Stomach (tissue), 9 donors: ENCODE data around the gene STYXL1. TPM values are rescaled to one million over a fixed set of nuclear protein-coding genes. Genes with fewer than 3 reads are reported as not detected.

Source experiments
- DNase-seq, 2 donors: peaks; one replicate each; pipeline versions ENCODE4 v3.0.0 to v3.0.0-alpha.2; 2013 to 2019
- H3K27ac ChIP-seq, 5 donors: fragments of 200-600 bp in 4 of 5; sonication (generic) in 4 of 5; one replicate each; pipeline ENCODE4 v1.5.1; 2013 to 2019; ENCODE audit warnings: mild to moderate bottlenecking in 1 of 5, moderate library complexity in 1 of 5
- H3K27me3 ChIP-seq, 3 donors: fragments of 200-600 bp; sonication (generic); one replicate each; pipeline ENCODE4 v1.5.1; 2017 to 2019; ENCODE audit warnings: mixed run types in 1 of 3
- H3K36me3 ChIP-seq, 4 donors: fragments of 200-600 bp; sonication (generic); 1 replicate in 3 of 4; 2 replicates in 1 of 4; pipeline ENCODE4 v1.5.1; 2016 to 2019
- H3K4me1 ChIP-seq, 4 donors: fragments of 200-600 bp; sonication (generic); one replicate each; pipeline ENCODE4 v1.5.1; 2016 to 2019
- H3K4me3 ChIP-seq, 4 donors: fragments of 200-600 bp; sonication (generic) in 3 of 4; one replicate each; pipeline ENCODE4 v1.5.1; 2016 to 2019; ENCODE audit warnings: mild to moderate bottlenecking in 1 of 4
- H3K9me3 ChIP-seq, 4 donors: fragments of 200-600 bp; sonication (generic); one replicate each; pipeline ENCODE4 v1.5.1; 2016 to 2019
- EP300 ChIP-seq: sonication (generic); formaldehyde crosslinking; IDR thresholded peaks from one replicate; pipeline ENCODE4 v1.6.1; 2017; ENCODE audit warnings: antibody characterized with exemption
- POLR2A ChIP-seq, 4 donors: fragments of 450-650 bp; IDR thresholded peaks; one replicate each; pipeline ENCODE4 v1.6.1; 2016; ENCODE audit warnings: antibody characterized with exemption in 4 of 4, control low read depth in 2 of 4, mild to moderate bottlenecking in 1 of 4, moderate library complexity in 1 of 4
- POLR2AphosphoS5 ChIP-seq, 3 donors: sonication (generic); formaldehyde crosslinking; IDR thresholded peaks; one replicate each; pipeline ENCODE4 v1.6.1; 2016; ENCODE audit warnings: antibody characterized with exemption in 3 of 3
- WGBS, 5 donors: extraction: QIAGEN DNeasy Blood & Tissue Kit in 3 of 5; methylation state at CpG; one replicate each; pipeline versions ENCODE4 v1.1.5 to v1.1.7; 2013 to 2018; 5-methylcytosine and 5-hydroxymethylcytosine counted together
- intact Hi-C: fragments of 100-400 bp; cut with DNase I; formaldehyde crosslinking; loops from one replicate; pipeline ENCODE4 v1.15.1; 2023; ENCODE audit warnings: low total_unique reads
- polyA plus RNA-seq, 3 donors: library from polyadenylated mRNA; stranded (reverse); fragments of 200-250 nt; gene quantifications; one replicate each; pipeline ENCODE4 v1.2.3, GENCODE V29; 2013
- total RNA-seq, 5 donors: library from RNA; depleted of rRNA; stranded (reverse); fragments of >200 nt; gene quantifications; one replicate each; pipeline versions ENCODE4 v1.1.0 to v1.2.3, GENCODE V29; 2014 to 2016
- TF ChIP-seq, protein P1 (sequence below), 7 experiments: fragments of 450-650 bp in 4 of 7; fragments of 200-600 bp in 3 of 7; sonication (generic) in 3 of 7; IDR thresholded peaks; one replicate each; pipeline ENCODE4 v1.5.1; 2016 to 2019; ENCODE audit warnings: antibody characterized with exemption in 7 of 7, control low read depth in 2 of 7, mild to moderate bottlenecking in 1 of 7
- donor health status: healthy with polysubstance abuse.
- donor health status: Bipolar disorder and iron deficiency.
- donor health status: healthy.

Gene STYXL1
- total and polyA plus RNA-seq, 8 donors: 12.3 to 58.1 (median 33.4) TPM

DNA sequence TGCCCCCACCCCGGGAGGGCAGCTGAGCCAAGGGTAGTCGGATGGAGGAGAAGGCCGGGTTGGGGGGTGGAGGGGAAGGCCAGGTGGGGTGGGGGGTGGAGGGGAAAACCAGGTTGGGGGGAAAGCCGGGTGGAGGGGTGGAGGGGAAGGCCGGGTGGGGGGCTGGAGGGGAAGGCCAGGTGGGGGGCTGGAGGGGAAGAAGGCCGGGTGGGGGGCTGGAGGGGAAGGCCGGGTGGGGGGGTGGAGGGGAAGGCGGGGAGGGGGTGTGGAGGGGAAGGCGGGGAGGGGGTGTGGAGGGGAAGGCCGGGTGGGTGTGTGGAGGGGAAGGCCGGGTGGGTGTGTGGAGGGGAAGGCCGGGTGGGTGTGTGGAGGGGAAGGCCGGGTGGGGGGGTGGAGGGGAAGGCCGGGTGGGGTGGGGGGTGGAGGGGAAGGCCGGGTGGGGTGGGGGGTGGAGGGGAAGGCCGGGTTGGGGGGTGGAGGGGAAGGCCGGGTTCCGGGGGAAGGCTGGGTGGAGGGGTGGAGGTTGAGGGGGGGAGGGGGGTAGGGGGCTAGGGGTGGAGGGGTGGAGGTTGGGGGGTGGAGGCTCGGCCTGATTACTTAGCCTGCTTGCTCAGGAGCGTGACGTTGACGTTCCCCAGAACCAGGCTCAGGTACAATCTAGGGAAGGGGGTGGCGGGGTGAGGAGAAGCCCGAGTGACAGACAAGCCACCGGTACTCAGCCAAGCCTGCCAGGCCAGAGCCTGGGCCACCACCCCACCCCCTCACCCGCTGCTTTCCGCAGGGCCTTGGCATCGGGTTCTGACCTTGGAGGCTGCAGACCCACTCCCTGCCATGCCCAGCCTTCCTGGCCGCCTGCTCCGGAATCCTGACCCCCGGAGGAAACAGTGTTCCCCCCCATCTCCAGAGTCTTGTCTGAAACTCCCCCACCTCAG, 59.0 kb downstream of the STYXL1 start:
- no peak overlapping the region for H3K4me3 ChIP-seq
- TF ChIP-seq POLR2A (IDR thresholded peaks at IDR 0.05) (no peak), EP300 (no peak), POLR2AphosphoS5 (IDR thresholded peaks at IDR 0.05) (no peak)
- TF ChIP-seq, protein P1, sequence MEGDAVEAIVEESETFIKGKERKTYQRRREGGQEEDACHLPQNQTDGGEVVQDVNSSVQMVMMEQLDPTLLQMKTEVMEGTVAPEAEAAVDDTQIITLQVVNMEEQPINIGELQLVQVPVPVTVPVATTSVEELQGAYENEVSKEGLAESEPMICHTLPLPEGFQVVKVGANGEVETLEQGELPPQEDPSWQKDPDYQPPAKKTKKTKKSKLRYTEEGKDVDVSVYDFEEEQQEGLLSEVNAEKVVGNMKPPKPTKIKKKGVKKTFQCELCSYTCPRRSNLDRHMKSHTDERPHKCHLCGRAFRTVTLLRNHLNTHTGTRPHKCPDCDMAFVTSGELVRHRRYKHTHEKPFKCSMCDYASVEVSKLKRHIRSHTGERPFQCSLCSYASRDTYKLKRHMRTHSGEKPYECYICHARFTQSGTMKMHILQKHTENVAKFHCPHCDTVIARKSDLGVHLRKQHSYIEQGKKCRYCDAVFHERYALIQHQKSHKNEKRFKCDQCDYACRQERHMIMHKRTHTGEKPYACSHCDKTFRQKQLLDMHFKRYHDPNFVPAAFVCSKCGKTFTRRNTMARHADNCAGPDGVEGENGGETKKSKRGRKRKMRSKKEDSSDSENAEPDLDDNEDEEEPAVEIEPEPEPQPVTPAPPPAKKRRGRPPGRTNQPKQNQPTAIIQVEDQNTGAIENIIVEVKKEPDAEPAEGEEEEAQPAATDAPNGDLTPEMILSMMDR (IDR thresholded peaks at IDR 0.05): no peak
- no peaks in the 10 kb centered on the region for H3K27me3 ChIP-seq
- peaks cover 38 to 54% (median 47%) of the 10 kb centered on the region in 4 donors for H3K36me3 ChIP-seq
- peak in 1 of 2 donors; percentile 74 for DNase-seq
- intact Hi-C loops: no loop called here
- H3K27ac ChIP-seq: peak overlapping the region in 4 of 5 donors; percentile 11 to 97 (median 53)
- peaks cover 15 to 71% (median 41%) of the 10 kb centered on the region in 4 donors for H3K4me1 ChIP-seq
- 34 to 45% (median 39%) methylated on average over 11 to 21 of the region's 31 CpGs for WGBS, 5 donors
- no peaks in the 10 kb centered on the region for H3K9me3 ChIP-seq

DNA sequence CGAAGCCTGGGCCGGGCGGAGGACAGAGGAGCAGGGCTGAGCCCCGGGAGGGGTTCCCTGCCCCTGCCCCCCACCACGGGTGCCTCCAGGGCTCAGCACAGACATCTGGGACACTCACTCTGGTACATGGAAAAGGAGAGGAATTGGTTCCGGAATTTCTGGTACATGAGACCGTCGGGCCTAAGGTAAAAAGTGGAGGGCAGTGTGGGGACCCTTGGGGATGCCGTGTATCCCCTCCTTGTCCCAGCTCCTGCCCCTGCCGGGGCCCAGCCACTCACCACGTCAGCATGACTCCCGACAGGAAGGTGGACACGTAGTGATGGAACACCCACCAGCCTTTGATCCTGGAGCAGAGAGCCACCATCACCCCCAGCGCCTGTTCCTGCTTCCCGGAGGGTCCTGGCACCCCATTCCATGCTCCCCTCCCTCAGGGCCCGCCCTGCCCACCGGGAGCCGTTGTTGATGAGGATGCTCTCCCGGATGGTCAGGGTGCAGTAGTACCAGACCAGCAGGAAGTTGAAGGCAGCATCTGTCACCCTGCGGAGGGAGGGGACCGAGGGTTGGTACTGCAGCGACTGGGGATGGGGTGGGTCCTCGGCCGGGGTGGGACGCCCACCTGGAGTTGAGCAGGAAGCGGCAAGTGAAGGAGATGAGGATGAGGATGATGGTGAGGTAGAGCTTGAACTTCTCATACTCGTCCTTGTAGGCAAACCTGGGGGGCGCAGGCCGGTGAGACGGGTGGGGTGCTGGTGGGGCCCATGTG, 59.8 kb downstream of the STYXL1 start:
- H3K27ac ChIP-seq: peak overlapping the region in 1 of 5 donors; percentile 60
- H3K4me3 ChIP-seq: no peak overlapping the region

DNA sequence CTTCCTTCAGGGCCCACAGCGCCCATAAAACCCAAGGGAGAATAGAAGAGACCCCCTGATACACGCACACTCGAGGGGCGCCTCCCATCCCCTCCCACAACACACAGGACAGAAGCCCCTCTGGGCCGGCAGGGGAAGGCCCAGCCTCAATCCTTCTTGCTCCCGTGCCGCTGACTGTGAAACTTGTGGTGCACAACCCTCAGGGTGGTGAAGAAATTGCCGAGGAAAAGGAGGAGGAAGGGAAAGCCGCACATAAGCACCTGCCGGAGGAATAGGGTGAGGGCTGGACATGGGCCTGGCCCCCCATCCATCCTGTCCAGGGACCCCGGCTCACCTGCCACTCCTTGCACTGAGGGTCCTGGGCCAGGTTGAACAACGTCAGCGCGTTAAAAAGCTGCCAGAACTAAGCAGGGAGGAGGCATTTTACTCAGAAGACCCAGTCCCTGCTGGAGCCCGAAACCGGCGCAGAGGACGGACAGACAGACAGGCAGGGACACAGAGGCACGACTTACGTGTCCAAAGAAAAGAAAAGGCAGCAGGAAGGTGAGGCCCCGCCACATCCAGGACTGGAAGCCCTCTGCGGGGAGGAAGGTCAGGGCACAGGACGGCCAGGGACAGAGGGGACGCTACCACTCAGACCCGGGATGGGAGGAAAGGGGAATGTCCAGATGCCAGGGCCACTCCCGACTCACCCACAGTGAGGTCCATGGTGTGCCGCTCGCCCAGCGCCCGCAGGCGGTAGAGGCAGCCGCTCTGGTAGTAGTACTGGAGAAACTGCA, 60.6 kb downstream of the STYXL1 start:
- TF ChIP-seq POLR2A (IDR thresholded peaks at IDR 0.05): no peak
- TF ChIP-seq, protein P1 (IDR thresholded peaks at IDR 0.05): no peak
- no peak for TF ChIP-seq EP300
- TF ChIP-seq POLR2AphosphoS5 (IDR thresholded peaks at IDR 0.05): no peak
- DNase-seq: no peak
- Histone ChIP-seq H3K36me3 (peaks cover 53 to 69% (median 63%) of the 10 kb centered on the region in 4 donors), H3K27me3 (no peaks in the 10 kb centered on the region), H3K27ac (peak overlapping the region in 2 of 5 donors; percentile 20 to 60), H3K4me3 (no peak overlapping the region), H3K9me3 (no peaks in the 10 kb centered on the region), H3K4me1 (peaks cover 7 to 55% (median 29%) of the 10 kb centered on the region in 4 donors)
- 90 to 93% (median 90%) methylated on average over 31 to 32 of the region's 32 CpGs for WGBS, 5 donors
- intact Hi-C loops: no loop called here

More for the DNA sequence above, 59.8 kb downstream of the STYXL1 start:
- TF ChIP-seq POLR2A (IDR thresholded peaks at IDR 0.05): no peak
- TF ChIP-seq EP300: no peak
- TF ChIP-seq, protein P1 (IDR thresholded peaks at IDR 0.05): no peak
- no peak for TF ChIP-seq POLR2AphosphoS5 (IDR thresholded peaks at IDR 0.05)
- H3K27me3 ChIP-seq: no peaks in the 10 kb centered on the region
- peaks cover 7 to 62% (median 33%) of the 10 kb centered on the region in 4 donors for H3K4me1 ChIP-seq
- intact Hi-C loops: no loop called here
- 88 to 91% (median 89%) methylated on average over 26 to 30 of the region's 30 CpGs for WGBS, 5 donors
- no peaks in the 10 kb centered on the region for H3K9me3 ChIP-seq
- no peak for DNase-seq
- H3K36me3 ChIP-seq: peaks cover 45 to 62% (median 56%) of the 10 kb centered on the region in 4 donors
